Transverse colon (tissue), 4 donors: ENCODE data around the gene PAPOLB. TPM values are rescaled to one million over a fixed set of nuclear protein-coding genes. Genes with fewer than 3 reads are reported as not detected.

ENCODE experiments used
- DNase-seq: peaks from one replicate; pipeline ENCODE4 v3.0.0-alpha.2; 2019
- H3K27ac ChIP-seq, 4 donors: fragments of 200-600 bp; sonication (generic); 2 replicates each; pipeline ENCODE4 v1.5.1; 2016 to 2018; ENCODE audit warnings: inconsistent platforms in 4 of 4
- H3K27me3 ChIP-seq: fragments of 200-600 bp; sonication (generic); 2 replicates; pipeline ENCODE4 v1.5.1; 2017; ENCODE audit warnings: inconsistent platforms
- H3K36me3 ChIP-seq, 4 donors: fragments of 200-600 bp; sonication (generic); 2 replicates each; pipeline ENCODE4 v1.5.1; 2017 to 2019; ENCODE audit warnings: inconsistent platforms in 4 of 4
- H3K4me1 ChIP-seq, 4 donors: fragments of 200-600 bp; sonication (generic); 2 replicates each; pipeline ENCODE4 v1.5.1; 2017 to 2020; ENCODE audit warnings: inconsistent platforms in 4 of 4
- H3K4me3 ChIP-seq, 4 donors: fragments of 200-600 bp; sonication (generic); 1 replicate in 1 of 4; 2 replicates in 3 of 4; pipeline versions ENCODE4 v1.5.1 to v1.6.1; 2017 to 2019; ENCODE audit warnings: inconsistent platforms in 4 of 4
- H3K9me3 ChIP-seq, 2 donors: fragments of 200-600 bp; sonication (generic); 2 replicates each; pipeline ENCODE4 v1.5.1; 2017 to 2019; ENCODE audit warnings: inconsistent platforms in 2 of 2
- CTCF ChIP-seq, 5 experiments: fragments of 200-600 bp in 3 of 5; fragments of 450-650 bp in 2 of 5; sonication (generic) in 3 of 5; IDR thresholded peaks; 1 replicate in 2 of 5; 2 replicates in 3 of 5; pipeline ENCODE4 v1.5.1; 2016 to 2017; ENCODE audit warnings: antibody characterized with exemption in 5 of 5, inconsistent platforms in 3 of 5, mild to moderate bottlenecking in 2 of 5, moderate library complexity in 1 of 5
- EP300 ChIP-seq: sonication (generic); formaldehyde crosslinking; IDR thresholded peaks from one replicate; pipeline ENCODE4 v1.6.1; 2017; ENCODE audit warnings: antibody characterized with exemption, low read depth
- POLR2A ChIP-seq: fragments of 450-650 bp; IDR thresholded peaks from one replicate; pipeline ENCODE4 v1.6.1; 2016; ENCODE audit warnings: antibody characterized with exemption, mild to moderate bottlenecking, moderate library complexity
- POLR2AphosphoS5 ChIP-seq, 3 donors: sonication (generic); formaldehyde crosslinking; IDR thresholded peaks; one replicate each; pipeline ENCODE4 v1.6.1; 2016; ENCODE audit warnings: antibody characterized with exemption in 3 of 3
- WGBS, 2 donors: methylation state at CpG; one replicate each; pipeline ENCODE4 v1.1.5; 2018; ENCODE audit warnings: low coverage in 1 of 2; 5-methylcytosine and 5-hydroxymethylcytosine counted together
- in situ Hi-C, 4 donors: fragments of 200-750 bp; cut with MboI; loops; one replicate each; pipeline versions ENCODE4 v1.15.0 to v1.15.1; 2017; ENCODE audit warnings: low sequenced_read_pairs in 3 of 4, low pct_ligation_motif_present in 1 of 4, low pct_unique_long_range_greater_than_20kb in 1 of 4
- intact Hi-C: fragments of 100-400 bp; cut with DNase I; formaldehyde crosslinking; loops from one replicate; pipeline ENCODE4 v1.15.1; 2023; ENCODE audit warnings: low total_unique reads
- total RNA-seq, 4 donors: library from RNA; depleted of rRNA; stranded (reverse); fragments of >200 nt; gene quantifications; one replicate each; pipeline ENCODE4 v1.1.0, GENCODE V29; 2016

The PAPOLB gene
- total RNA-seq, 4 donors from 2014 or later, result 0.16 to 0.60 TPM; not detected in 2

GRCh38 chr7:4884164-4884563 is 22.3 kb upstream of the PAPOLB start:
- Histone ChIP-seq H3K27ac (no peak overlapping the region), H3K9me3 (no peaks in the 10 kb centered on the region), H3K36me3 (no peaks in the 10 kb centered on the region), H3K4me1 (peaks cover 0 to 14% (median 6%) of the 10 kb centered on the region in 4 donors), H3K27me3 (peaks cover 26% of the 10 kb centered on the region), H3K4me3 (no peak overlapping the region)
- intact Hi-C loops, result no loop called here
- no peak for DNase-seq
- in situ Hi-C loops, result no loop called here
- WGBS, 2 donors, result 56 to 74% methylated on average over 3 to 10 of the region's 10 CpGs
- no peak for TF ChIP-seq POLR2AphosphoS5 (IDR thresholded peaks at IDR 0.05)
- TF ChIP-seq EP300, result no peak
- no peak for TF ChIP-seq CTCF (IDR thresholded peaks at IDR 0.05)
- TF ChIP-seq POLR2A, result no peak

GRCh38 chr7:4883372-4884144 is 21.7 kb upstream of the PAPOLB start, which contains the start of gene RADIL:
Gene RADIL (minus strand): TSS chr7:4883716. CDS start chr7:4878139, 5,577 bp downstream.
- no peaks in the 10 kb centered on the region for H3K9me3 ChIP-seq
- H3K27me3 ChIP-seq, result peaks cover 26% of the 10 kb centered on the region
- no peaks in the 10 kb centered on the region for H3K36me3 ChIP-seq
- in situ Hi-C loops, result no loop called here
- TF ChIP-seq CTCF (IDR thresholded peaks at IDR 0.05) (peak in 4 of 5 experiments; percentile 50 to 65 (median 62)), EP300 (no peak)
- 7% methylated on average over 62 of the region's 72 CpGs; no CpG with 5 or more reads in 1 of the 2 donors for WGBS, 2 donors
- peak within 1 kb of the TSS; percentile 35 to 60 (median 53) for H3K4me3 ChIP-seq
- H3K4me1 ChIP-seq, result peaks cover 0 to 14% (median 6%) of the 10 kb centered on the region in 4 donors
- intact Hi-C loops, result no loop called here
- peak within 1 kb of the TSS; percentile 59 to 79 (median 66) for H3K27ac ChIP-seq
- DNase-seq, result peak; percentile 82

- H3K4me3 ChIP-seq, result peak overlapping the region; percentile 35 to 60 (median 53)
Measured at GRCh38 chr7:4883033-4883371, 21.2 kb upstream of the PAPOLB start.

GRCh38 chr7:4882169-4883032 is 20.6 kb upstream of the PAPOLB start:
- no peak for TF ChIP-seq EP300
- no peak for TF ChIP-seq POLR2A
- TF ChIP-seq POLR2AphosphoS5 (IDR thresholded peaks at IDR 0.05), result peak in 1 of 3 donors; percentile 15
- peak in 1 of 5 experiments; percentile 10 for TF ChIP-seq CTCF (IDR thresholded peaks at IDR 0.05)
- Histone ChIP-seq H3K9me3 (no peaks in the 10 kb centered on the region), H3K36me3 (no peaks in the 10 kb centered on the region), H3K4me3 (peak overlapping the region; percentile 35 to 60 (median 53)), H3K4me1 (peaks cover 0 to 14% (median 6%) of the 10 kb centered on the region in 4 donors), H3K27me3 (peaks cover 26% of the 10 kb centered on the region), H3K27ac (peak overlapping the region; percentile 59 to 79 (median 66))
- WGBS, 2 donors, result 0 to 7% methylated on average over 1 to 35 of the region's 35 CpGs
- peak; percentile 38 for DNase-seq
- intact Hi-C loops, result no loop called here
- in situ Hi-C loops, result no loop called here

More at GRCh38 chr7:4883033-4883371, 21.2 kb upstream of the PAPOLB start:
- peak overlapping the region; percentile 59 to 79 (median 66) for H3K27ac ChIP-seq
- no peak for TF ChIP-seq POLR2A
- no peaks in the 10 kb centered on the region for H3K36me3 ChIP-seq
- peaks cover 26% of the 10 kb centered on the region for H3K27me3 ChIP-seq
- peaks cover 0 to 14% (median 6%) of the 10 kb centered on the region in 4 donors for H3K4me1 ChIP-seq
- WGBS, 2 donors, result 25% methylated on average over 16 of the region's 36 CpGs; no CpG with 5 or more reads in 1 of the 2 donors
- no peak for DNase-seq
- in situ Hi-C loops (no loop called here), intact Hi-C loops (no loop called here)
- H3K9me3 ChIP-seq, result no peaks in the 10 kb centered on the region
